A549 (cell line): ENCODE results near the gene IGSF9. TPM values are rescaled to one million over a fixed set of nuclear protein-coding genes. Genes with fewer than 3 reads are reported as not detected.

Source experiments
- ATAC-seq, 2 experiments: fragments of 200-7000 bp in 1 of 2; fragments of >200 bp in 1 of 2; cut with Nextera tagmentation in 1 of 2; cut with Tn5 transposase in 1 of 2; 3 replicates each; pipeline versions ENCODE4 v1.8.0 to v1.9.1; 2018 to 2020; ENCODE audit warnings: mild to moderate bottlenecking in 1 of 2, moderate library complexity in 1 of 2
- CTCF ChIA-PET: fragments of 300-600 bp; sonication (Branson Sonifier 250); formaldehyde crosslinking; extraction: SDS; loops from one replicate; lab custom pipeline; 2021; ENCODE audit warnings: antibody characterized with exemption, inconsistent platforms; lab: Yijun Ruan, JAX
- POLR2A ChIA-PET: fragments of 350-600 bp; formaldehyde crosslinking; extraction: SDS; loops from one replicate; lab custom pipeline; 2021; ENCODE audit warnings: antibody characterized with exemption, inconsistent platforms; lab: Yijun Ruan, JAX
- DNase-seq, 2 experiments: peaks; one replicate each; pipeline versions ENCODE4 v3.0.0 to v3.0.0-alpha.2; 2011 to 2016; ENCODE audit warnings: low read depth in 1 of 2, low spot score in 1 of 2
- FAIRE-seq: peaks from 2 replicates; lab custom pipeline; 2011; peaks lifted over from hg19 to GRCh38; lab: Jason Lieb, UNC
- H3K27ac ChIP-seq, 2 experiments: fragments of >200 bp; sonication (Bioruptor Twin); formaldehyde crosslinking; 3 replicates each; pipeline ENCODE4 v1.5.1; 2016 to 2017
- H3K4me1 ChIP-seq: fragments of >200 bp; sonication (Bioruptor Twin); formaldehyde crosslinking; 3 replicates; pipeline ENCODE4 v1.6.1; 2016
- H3K4me2 ChIP-seq: fragments of >200 bp; sonication (Bioruptor Twin); formaldehyde crosslinking; 3 replicates; pipeline ENCODE4 v1.6.1; 2016
- H3K4me3 ChIP-seq: fragments of >200 bp; sonication (Bioruptor Twin); formaldehyde crosslinking; 3 replicates; pipeline ENCODE4 v1.5.1; 2016
- H3K9me3 ChIP-seq: fragments of >200 bp; sonication (Bioruptor Twin); formaldehyde crosslinking; 3 replicates; pipeline ENCODE4 v1.6.1; 2016
- BHLHE40 ChIP-seq: IDR thresholded peaks from 2 replicates; pipeline ENCODE4 v1.6.1; 2012; ENCODE audit warnings: low read depth, low read length, inconsistent platforms
- CHD4 ChIP-seq: fragments of 200-600 bp; sonication (generic); IDR thresholded peaks from 2 replicates; pipeline ENCODE4 v1.6.1; 2016; ENCODE audit warnings: antibody characterized with exemption, mild to moderate bottlenecking, borderline replicate concordance
- CTCF ChIP-seq: fragments of >200 bp; sonication (Bioruptor Twin); formaldehyde crosslinking; IDR thresholded peaks from 3 replicates; pipeline ENCODE4 v1.5.1; 2016
- E2F6 ChIP-seq: IDR thresholded peaks from 2 replicates; pipeline ENCODE4 v1.6.1; 2012; ENCODE audit warnings: low read depth, borderline replicate concordance
- EP300 ChIP-seq, 2 experiments: fragments of >200 bp; sonication (Bioruptor Twin); formaldehyde crosslinking; IDR thresholded peaks; 2 replicates in 1 of 2; 3 replicates in 1 of 2; pipeline ENCODE4 v1.6.1; 2016 to 2017
- FOXS1 ChIP-seq: fragments of 250-450 bp; sonication (Bioruptor Pico); IDR thresholded peaks from 2 replicates; pipeline ENCODE4 v1.5.0; 2020; ENCODE audit warnings: mild to moderate bottlenecking, moderate library complexity
- MYC ChIP-seq: IDR thresholded peaks from 2 replicates; pipeline ENCODE4 v1.6.1; 2012; ENCODE audit warnings: mild to moderate bottlenecking, inconsistent platforms, low read length, improper control_type of control experiment, borderline replicate concordance
- NPAS2 ChIP-seq: fragments of 250-450 bp; sonication (Bioruptor Pico); IDR thresholded peaks from 2 replicates; pipeline ENCODE4 v1.8.0; 2022; ENCODE audit warnings: mild to moderate bottlenecking, moderate library complexity, borderline replicate concordance
- POLR2A ChIP-seq: IDR thresholded peaks from 2 replicates; pipeline ENCODE4 v1.6.1; 2012; ENCODE audit warnings: mild to moderate bottlenecking, low read length
- RAD21 ChIP-seq, 2 experiments: fragments of >200 bp in 1 of 2; sonication (Bioruptor Twin) in 1 of 2; formaldehyde crosslinking in 1 of 2; IDR thresholded peaks in 1 of 2; conservative IDR thresholded peaks in 1 of 2; 2 replicates in 1 of 2; 3 replicates in 1 of 2; pipeline ENCODE4 v1.6.1; 2012 to 2018; ENCODE audit warnings: inconsistent platforms in 1 of 2
- RNF2 ChIP-seq: fragments of 200-600 bp; sonication (generic); IDR thresholded peaks from 2 replicates; pipeline ENCODE4 v1.6.1; 2016; ENCODE audit warnings: low read depth, mild to moderate bottlenecking, antibody characterized with exemption, moderate library complexity, borderline replicate concordance
- SMC3 ChIP-seq: fragments of >200 bp; sonication (Bioruptor Twin); formaldehyde crosslinking; IDR thresholded peaks from 3 replicates; pipeline ENCODE4 v1.6.1; 2018; ENCODE audit warnings: inconsistent platforms
- TFCP2L1 ChIP-seq: fragments of 250-450 bp; sonication (Bioruptor Pico); IDR thresholded peaks from 2 replicates; pipeline ENCODE4 v1.5.0; 2021; ENCODE audit warnings: mild to moderate bottlenecking
- USF2 ChIP-seq: fragments of 450-650 bp; IDR thresholded peaks from 2 replicates; pipeline ENCODE4 v1.6.1; 2014; ENCODE audit warnings: antibody characterized with exemption
- ZC3H11A ChIP-seq: fragments of 450-650 bp; IDR thresholded peaks from 2 replicates; pipeline ENCODE4 v1.6.1; 2014; ENCODE audit warnings: antibody characterized with exemption, mild to moderate bottlenecking
- ZFP36 ChIP-seq: fragments of 450-650 bp; IDR thresholded peaks from 2 replicates; pipeline ENCODE4 v1.6.1; 2014; ENCODE audit warnings: borderline replicate concordance; ENCODE audit not compliant: partially characterized antibody
- ZSCAN20 ChIP-seq: fragments of 250-450 bp; sonication (Bioruptor Pico); IDR thresholded peaks from 2 replicates; pipeline ENCODE4 v1.8.0; 2022; ENCODE audit warnings: mild to moderate bottlenecking, moderate library complexity
- WGBS: methylation state at CpG from one replicate; pipeline ENCODE4 v1.1.6; 2017; ENCODE audit errors: missing lambda C conversion rate; 5-methylcytosine and 5-hydroxymethylcytosine counted together
- polyA minus RNA-seq: library from RNA; depleted of rRNA, polyadenylated mRNA; stranded (reverse); fragments of >200 nt; gene quantifications from 2 replicates; pipeline ENCODE4 v1.2.3, GENCODE V29; 2011; rRNA and poly(A)+ RNA removed
- polyA plus RNA-seq, 4 experiments: library from polyadenylated mRNA; depleted of rRNA in 3 of 4; stranded (reverse); fragments of >200 nt; fragmentation: RNase III in 1 of 4; extraction: RNeasy Plus Mini Kit Qiagen cat#74134 plus additional on column Dnase treatment in 1 of 4; gene quantifications; 2 replicates in 3 of 4; 3 replicates in 1 of 4; pipeline ENCODE4 v1.2.3, GENCODE V29; 2011 to 2017
- TF ChIP-seq, protein P1 (sequence below): IDR thresholded peaks from 2 replicates; pipeline ENCODE4 v1.6.1; 2012
- TF ChIP-seq, protein P2 (sequence below): fragments of 200-600 bp; sonication (generic); IDR thresholded peaks from 2 replicates; pipeline ENCODE4 v1.6.1; 2016; ENCODE audit warnings: antibody characterized with exemption, mild to moderate bottlenecking, moderate library complexity

The IGSF9 gene, protein sequence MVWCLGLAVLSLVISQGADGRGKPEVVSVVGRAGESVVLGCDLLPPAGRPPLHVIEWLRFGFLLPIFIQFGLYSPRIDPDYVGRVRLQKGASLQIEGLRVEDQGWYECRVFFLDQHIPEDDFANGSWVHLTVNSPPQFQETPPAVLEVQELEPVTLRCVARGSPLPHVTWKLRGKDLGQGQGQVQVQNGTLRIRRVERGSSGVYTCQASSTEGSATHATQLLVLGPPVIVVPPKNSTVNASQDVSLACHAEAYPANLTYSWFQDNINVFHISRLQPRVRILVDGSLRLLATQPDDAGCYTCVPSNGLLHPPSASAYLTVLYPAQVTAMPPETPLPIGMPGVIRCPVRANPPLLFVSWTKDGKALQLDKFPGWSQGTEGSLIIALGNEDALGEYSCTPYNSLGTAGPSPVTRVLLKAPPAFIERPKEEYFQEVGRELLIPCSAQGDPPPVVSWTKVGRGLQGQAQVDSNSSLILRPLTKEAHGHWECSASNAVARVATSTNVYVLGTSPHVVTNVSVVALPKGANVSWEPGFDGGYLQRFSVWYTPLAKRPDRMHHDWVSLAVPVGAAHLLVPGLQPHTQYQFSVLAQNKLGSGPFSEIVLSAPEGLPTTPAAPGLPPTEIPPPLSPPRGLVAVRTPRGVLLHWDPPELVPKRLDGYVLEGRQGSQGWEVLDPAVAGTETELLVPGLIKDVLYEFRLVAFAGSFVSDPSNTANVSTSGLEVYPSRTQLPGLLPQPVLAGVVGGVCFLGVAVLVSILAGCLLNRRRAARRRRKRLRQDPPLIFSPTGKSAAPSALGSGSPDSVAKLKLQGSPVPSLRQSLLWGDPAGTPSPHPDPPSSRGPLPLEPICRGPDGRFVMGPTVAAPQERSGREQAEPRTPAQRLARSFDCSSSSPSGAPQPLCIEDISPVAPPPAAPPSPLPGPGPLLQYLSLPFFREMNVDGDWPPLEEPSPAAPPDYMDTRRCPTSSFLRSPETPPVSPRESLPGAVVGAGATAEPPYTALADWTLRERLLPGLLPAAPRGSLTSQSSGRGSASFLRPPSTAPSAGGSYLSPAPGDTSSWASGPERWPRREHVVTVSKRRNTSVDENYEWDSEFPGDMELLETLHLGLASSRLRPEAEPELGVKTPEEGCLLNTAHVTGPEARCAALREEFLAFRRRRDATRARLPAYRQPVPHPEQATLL
- polyA plus RNA-seq (2011; rRNA removed) (0.05 and 0.06 TPM in 2 replicates), polyA plus RNA-seq (2017; fragmentation: RNase III; extraction: RNeasy Plus Mini Kit Qiagen cat#74134 plus additional on column Dnase treatment) (0.49 to 0.54 TPM (median 0.50 TPM) in 3 replicates), polyA minus RNA-seq (0.10 and 0.12 TPM in 2 replicates)
- 0.26 and 0.34 TPM in 2 replicates for polyA plus RNA-seq (2012; cell fraction: cytosol; rRNA removed)
- 1.0 and 1.2 TPM in 2 replicates for polyA plus RNA-seq (2012; cell fraction: nucleus; rRNA removed)

DNA sequence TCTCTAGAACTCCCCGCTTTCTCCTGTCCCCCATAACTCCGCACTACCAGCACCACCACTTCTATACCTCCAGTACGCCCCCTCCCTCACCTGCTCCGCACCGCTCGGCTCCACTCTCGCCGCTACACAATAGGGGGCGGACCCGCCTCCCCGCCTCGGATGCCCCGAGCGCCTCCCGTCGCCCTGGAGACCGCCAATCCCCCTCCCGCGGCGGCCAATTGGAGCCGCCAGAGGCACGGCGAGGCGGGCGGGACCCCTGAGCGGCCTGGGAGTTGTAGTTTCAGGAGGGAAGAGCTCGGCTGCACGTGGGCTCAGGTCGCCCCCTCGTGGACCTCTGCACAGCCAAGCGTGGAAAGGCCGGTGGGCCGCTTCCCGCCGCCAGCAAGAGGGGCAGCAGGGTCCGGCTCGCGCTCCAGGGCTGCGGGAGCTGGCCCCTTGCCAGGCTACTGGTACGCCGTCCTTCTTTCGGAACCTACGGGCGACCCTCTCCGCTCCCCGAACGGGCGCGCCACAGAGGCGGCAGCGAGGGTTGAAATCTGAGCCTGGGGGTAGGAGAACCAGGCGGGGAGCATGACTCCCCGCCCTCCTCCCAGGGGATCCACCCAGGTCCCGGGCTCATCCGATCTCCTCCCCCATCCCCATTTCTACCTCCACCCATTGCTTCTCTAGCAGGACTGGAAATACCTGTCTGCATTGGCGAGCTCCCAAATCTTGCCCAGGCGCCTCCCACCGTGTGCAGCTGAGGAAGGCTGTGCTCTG, at the start of gene IGSF9:
Gene IGSF9 (minus strand): TSS at position 131 of the 759 bp plus-strand sequence. CDS start 2,159 bp downstream, outside the sequence.
- FAIRE-seq (no peak), DNase-seq (peak; percentile 61 to 71), ATAC-seq (peak; percentile 82 to 95)
- 17% methylated on average over 45 of the region's 58 CpGs for WGBS
- Histone ChIP-seq H3K4me3 (peak within 1 kb of the TSS; percentile 41), H3K9me3 (no peaks in the 10 kb centered on the region), H3K27ac (peak within 1 kb of the TSS; percentile 40 to 83; a peak in 5 of 6 replicates), H3K4me2 (peak within 1 kb of the TSS; percentile 84), H3K4me1 (peaks cover 5% of the 10 kb centered on the region; the same call in 1 of the 3 replicates)
- ChIA-PET CTCF (interaction anchor here (0.7 to 4.2 kb wide), 13 partner anchors 9 to 784 kb away, joined by 3 to 31 read pairs (median 6); partner anchors contain the start of gene SLAMF9), POLR2A (interaction anchor here (1.0 kb wide), 1 partner anchor 20 kb away, joined by 3 read pairs; the partner anchor contains the start of gene TAGLN2)
- TF ChIP-seq TFCP2L1 (CRISPR knock-in tag): no peak
- TF ChIP-seq POLR2A: no peak
- 0 out of 2 replicates have a peak, but pooled peaks have one; percentile 45 for TF ChIP-seq MYC
- peak; percentile 65; the same call in 1 of the 2 replicates for TF ChIP-seq RNF2
- TF ChIP-seq CHD4: no peak
- TF ChIP-seq BHLHE40: no peak
- TF ChIP-seq E2F6: peak; percentile 75
- no peak for TF ChIP-seq ZFP36
- TF ChIP-seq USF2: peak; percentile 44; the same call in 1 of the 2 replicates
- peak; percentile 60 for TF ChIP-seq CTCF
- TF ChIP-seq ZC3H11A: no peak
- TF ChIP-seq EP300 (IDR thresholded peaks at IDR 0.05): no peak
- TF ChIP-seq SMC3: peak; percentile 59
- peak; percentile 56 to 70 for TF ChIP-seq RAD21 (conservative IDR thresholded peaks at IDR 0.05 in 1 of 2, IDR thresholded peaks at IDR 0.05 in 1 of 2)
- TF ChIP-seq ZSCAN20 (CRISPR knock-in tag): no peak
- TF ChIP-seq, protein P1, sequence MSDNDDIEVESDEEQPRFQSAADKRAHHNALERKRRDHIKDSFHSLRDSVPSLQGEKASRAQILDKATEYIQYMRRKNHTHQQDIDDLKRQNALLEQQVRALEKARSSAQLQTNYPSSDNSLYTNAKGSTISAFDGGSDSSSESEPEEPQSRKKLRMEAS: peak; percentile 87
- TF ChIP-seq, protein P2, sequence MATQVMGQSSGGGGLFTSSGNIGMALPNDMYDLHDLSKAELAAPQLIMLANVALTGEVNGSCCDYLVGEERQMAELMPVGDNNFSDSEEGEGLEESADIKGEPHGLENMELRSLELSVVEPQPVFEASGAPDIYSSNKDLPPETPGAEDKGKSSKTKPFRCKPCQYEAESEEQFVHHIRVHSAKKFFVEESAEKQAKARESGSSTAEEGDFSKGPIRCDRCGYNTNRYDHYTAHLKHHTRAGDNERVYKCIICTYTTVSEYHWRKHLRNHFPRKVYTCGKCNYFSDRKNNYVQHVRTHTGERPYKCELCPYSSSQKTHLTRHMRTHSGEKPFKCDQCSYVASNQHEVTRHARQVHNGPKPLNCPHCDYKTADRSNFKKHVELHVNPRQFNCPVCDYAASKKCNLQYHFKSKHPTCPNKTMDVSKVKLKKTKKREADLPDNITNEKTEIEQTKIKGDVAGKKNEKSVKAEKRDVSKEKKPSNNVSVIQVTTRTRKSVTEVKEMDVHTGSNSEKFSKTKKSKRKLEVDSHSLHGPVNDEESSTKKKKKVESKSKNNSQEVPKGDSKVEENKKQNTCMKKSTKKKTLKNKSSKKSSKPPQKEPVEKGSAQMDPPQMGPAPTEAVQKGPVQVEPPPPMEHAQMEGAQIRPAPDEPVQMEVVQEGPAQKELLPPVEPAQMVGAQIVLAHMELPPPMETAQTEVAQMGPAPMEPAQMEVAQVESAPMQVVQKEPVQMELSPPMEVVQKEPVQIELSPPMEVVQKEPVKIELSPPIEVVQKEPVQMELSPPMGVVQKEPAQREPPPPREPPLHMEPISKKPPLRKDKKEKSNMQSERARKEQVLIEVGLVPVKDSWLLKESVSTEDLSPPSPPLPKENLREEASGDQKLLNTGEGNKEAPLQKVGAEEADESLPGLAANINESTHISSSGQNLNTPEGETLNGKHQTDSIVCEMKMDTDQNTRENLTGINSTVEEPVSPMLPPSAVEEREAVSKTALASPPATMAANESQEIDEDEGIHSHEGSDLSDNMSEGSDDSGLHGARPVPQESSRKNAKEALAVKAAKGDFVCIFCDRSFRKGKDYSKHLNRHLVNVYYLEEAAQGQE: no peak
- no peak for TF ChIP-seq FOXS1 (CRISPR knock-in tag)
- TF ChIP-seq NPAS2 (CRISPR knock-in tag): no peak
